ENCODE measurements around the gene MMP11.

MMP11 gene

DNA sequence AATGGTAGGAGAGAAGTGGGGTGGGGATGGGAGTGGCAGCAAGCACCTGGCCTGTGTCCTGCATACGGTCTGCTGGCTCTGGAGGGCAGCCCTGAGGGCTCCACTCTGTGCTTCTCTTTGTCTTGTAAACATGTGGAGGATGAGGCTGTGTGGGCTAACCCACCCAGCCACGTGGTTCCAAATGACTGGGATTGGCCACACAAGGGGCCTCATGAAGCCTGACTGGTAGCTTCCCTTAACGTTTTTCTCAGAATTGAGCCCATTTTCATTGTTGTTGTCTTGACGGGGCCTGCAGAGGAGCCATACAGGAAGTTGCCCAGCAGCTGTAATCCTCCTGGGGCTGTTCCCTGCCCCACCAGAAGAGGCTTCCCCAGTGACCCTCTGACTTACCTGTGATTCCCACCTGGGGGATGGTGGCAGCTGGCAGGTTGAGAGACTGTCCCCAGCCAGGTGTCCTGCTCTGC, 48.1 kb downstream of the MMP11 start:
- peaks cover 50% of the 10 kb centered on the region for H3K36me3 Mint-ChIP-seq (ENCODE audit: low read depth)
- peaks cover 34% of the 10 kb centered on the region for H3K4me1 Mint-ChIP-seq (ENCODE audit: low read depth)
- H3K27ac Mint-ChIP-seq, result peak overlapping the region; percentile 88
- no peaks in the 10 kb centered on the region for H3K27me3 Mint-ChIP-seq (ENCODE audit: low read depth)
- H3K4me3 Mint-ChIP-seq, result peak overlapping the region; percentile 44
- H3K9me3 Mint-ChIP-seq, result no peaks in the 10 kb centered on the region

DNA sequence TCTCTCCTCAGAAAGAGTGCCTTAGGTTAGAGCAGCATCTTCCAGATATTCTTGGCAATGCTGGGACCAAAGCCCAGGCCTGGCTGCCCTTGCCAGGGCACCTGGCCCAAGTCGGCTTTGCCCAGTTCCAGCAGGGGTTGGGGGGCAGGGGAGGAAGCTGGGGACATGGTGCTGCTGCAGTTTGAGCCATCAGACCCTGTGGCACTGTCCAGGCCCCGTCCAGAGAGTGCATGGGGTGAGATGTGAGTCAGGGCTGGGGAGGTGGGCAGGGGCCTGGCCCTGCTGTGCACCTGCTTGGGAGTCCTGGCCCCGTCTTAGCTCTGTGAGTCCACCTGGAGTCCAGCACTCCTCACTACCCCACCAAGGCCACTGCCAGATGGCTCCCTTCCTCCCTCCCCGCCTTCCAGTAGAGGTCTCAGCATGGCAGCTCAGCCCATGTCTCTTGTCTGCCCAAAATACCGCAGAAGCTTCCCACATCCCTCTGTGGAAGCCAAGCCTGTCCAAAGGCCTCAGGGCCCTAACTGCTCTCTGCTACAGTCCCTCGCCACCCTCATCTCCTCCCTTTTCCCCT, 49.5 kb downstream of the MMP11 start:
- Mint-ChIP-seq H3K36me3 (ENCODE audit: low read depth) (peaks cover 42% of the 10 kb centered on the region), H3K27me3 (ENCODE audit: low read depth) (no peaks in the 10 kb centered on the region)

DNA sequence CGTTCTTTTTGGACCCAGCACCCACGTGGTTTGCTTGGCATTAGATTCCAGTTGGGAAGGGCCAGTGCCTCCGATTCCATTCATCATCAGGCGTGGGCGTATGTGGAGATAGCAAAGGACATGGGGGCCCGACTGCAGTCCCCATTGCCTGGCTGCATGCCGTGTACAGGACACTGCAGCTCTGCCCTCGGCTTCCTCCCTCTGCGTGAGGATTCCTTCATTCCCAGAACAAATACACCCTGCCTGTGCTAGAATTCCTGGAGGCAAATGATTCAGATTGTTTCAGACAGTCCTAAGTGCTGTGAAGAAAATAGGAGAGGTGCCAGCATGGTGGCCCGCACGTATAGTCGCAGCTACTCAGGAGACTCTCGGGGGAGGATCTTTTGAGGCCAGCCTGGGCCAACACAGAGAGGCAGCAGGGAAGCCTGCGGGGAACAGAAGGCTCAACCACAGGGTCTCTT, 50.7 kb downstream of the MMP11 start:
- Mint-ChIP-seq H3K4me1 (ENCODE audit: low read depth) (peaks cover 38% of the 10 kb centered on the region), H3K27me3 (ENCODE audit: low read depth) (no peaks in the 10 kb centered on the region), H3K9me3 (no peaks in the 10 kb centered on the region), H3K4me3 (no peak overlapping the region), H3K27ac (peak overlapping the region; percentile 59), H3K36me3 (ENCODE audit: low read depth) (peaks cover 41% of the 10 kb centered on the region)

More for the DNA sequence above, 49.5 kb downstream of the MMP11 start:
- peaks cover 38% of the 10 kb centered on the region for H3K4me1 Mint-ChIP-seq (ENCODE audit: low read depth)
- peak overlapping the region; percentile 72 for H3K27ac Mint-ChIP-seq
- no peak overlapping the region for H3K4me3 Mint-ChIP-seq
- no peaks in the 10 kb centered on the region for H3K9me3 Mint-ChIP-seq

DNA sequence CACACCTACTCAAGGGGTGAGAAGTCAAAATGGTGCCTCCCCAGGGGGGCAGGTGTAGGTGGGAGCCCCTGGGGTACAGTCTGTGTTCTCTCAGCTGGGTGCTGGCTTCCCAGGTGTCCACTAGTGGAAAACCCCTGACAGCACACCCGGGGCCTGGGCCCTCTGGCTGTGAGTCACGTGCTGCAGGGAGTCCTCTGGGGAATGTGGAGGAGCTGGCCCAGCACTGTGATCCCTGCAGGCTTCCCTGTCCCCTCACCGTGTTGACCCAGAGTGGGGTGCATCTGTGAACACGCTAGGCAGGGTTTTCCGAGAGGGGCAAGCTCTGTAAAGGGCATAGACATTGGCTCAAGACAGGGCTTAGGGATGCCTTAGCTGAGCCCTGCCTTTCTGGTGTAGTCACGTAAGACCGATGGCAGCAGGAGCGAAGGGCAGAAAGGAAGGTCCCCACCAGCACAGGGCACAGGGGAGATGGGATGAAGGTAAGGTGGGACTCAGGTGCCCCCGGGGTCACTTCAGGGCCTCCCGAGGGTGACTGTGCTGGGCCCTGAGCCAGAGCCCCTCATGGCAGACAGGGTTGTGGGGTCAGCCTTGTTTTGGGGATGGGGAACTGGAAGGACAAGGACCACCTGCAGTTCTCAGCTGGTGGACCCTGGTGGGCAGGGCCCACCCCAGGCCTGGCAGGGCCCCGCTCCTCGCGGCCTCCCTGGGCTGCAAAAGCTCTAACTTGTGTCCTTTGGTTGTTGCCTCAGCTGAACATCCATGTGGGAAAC, 52.0 kb downstream of the MMP11 start:
- no peaks in the 10 kb centered on the region for H3K9me3 Mint-ChIP-seq
- peak overlapping the region; percentile 59 for H3K27ac Mint-ChIP-seq
- no peaks in the 10 kb centered on the region for H3K27me3 Mint-ChIP-seq (ENCODE audit: low read depth)
- peaks cover 32% of the 10 kb centered on the region for H3K4me1 Mint-ChIP-seq (ENCODE audit: low read depth)
- peaks cover 44% of the 10 kb centered on the region for H3K36me3 Mint-ChIP-seq (ENCODE audit: low read depth)
- no peak overlapping the region for H3K4me3 Mint-ChIP-seq

DNA sequence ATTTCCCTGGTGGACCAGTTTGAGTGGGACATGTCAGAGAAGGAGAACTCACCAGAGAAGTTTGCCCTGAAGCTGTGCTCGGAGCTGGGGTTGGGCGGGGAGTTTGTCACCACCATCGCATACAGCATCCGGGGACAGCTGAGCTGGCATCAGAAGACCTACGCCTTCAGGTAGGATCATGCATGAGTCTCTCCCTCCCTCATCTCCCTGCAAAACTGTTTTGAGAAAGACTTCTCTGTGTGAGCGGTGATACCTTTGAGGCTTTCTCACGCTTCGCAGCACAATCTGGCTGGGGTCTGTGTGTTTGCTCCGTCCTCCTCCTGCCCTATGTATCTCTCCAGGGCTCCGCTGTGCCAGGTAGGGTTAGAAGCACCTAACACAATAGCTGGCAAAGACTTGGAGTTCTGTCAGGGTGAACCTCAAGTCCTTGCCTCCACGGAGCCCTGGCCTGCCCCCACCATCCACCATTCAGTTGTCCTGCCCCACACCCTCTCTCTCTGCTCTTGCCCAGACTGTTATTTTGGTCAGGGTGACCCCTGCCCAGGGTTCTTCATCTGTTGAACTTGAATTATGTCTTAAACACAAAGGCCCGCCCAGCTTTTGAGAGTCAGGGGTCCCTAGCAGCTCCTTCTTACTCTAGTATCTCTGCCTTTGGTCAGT, 52.7 kb downstream of the MMP11 start:
- Mint-ChIP-seq H3K27ac (peak overlapping the region; percentile 92), H3K4me1 (ENCODE audit: low read depth) (peaks cover 29% of the 10 kb centered on the region), H3K4me3 (no peak overlapping the region), H3K27me3 (ENCODE audit: low read depth) (no peaks in the 10 kb centered on the region), H3K9me3 (no peaks in the 10 kb centered on the region), H3K36me3 (ENCODE audit: low read depth) (peaks cover 45% of the 10 kb centered on the region)

DNA sequence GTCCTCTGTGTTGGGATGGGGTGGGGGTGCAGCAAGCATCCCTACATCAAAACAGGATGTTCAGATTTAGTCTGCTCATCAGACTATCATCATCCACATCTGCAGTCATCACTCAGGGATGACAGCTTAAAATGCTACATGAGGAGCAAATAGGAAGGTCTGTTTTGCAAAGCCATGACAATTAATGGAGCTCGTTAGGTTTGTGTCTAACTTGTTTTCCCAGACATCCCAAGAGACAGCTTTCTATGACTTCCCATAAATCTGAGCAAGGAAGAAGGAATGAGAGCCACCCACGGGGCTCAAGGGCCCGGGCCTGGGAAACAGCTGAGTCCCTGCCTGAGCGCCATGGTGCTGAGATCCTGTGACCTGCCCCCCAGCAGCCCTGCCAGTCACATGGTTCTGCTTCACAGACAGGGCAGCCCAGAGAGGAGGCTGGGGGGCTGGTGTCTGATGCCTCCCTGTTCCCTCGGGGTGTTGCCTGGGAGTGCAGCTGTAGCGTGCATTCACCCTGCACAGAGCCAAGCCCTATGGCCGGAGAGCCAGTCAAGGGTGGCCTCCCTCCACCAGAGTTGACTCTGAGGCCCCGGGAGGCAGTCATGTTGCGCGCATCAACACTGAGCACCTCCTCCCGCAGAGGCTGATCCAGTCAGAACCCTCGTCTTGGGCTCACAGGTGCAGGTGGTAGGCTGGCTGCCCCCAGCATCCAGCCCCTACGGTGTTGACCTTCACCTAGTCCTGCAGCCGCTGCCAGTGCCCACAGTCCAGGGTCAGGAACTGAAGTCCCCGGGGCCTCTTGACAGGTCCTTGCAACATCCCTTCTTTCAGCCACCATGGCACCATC, 54.1 kb downstream of the MMP11 start:
- no peaks in the 10 kb centered on the region for H3K27me3 Mint-ChIP-seq (ENCODE audit: low read depth)
- H3K27ac Mint-ChIP-seq, result peak overlapping the region; percentile 92
- no peak overlapping the region for H3K4me3 Mint-ChIP-seq
- H3K36me3 Mint-ChIP-seq (ENCODE audit: low read depth), result peaks cover 44% of the 10 kb centered on the region
- H3K9me3 Mint-ChIP-seq, result no peaks in the 10 kb centered on the region
- H3K4me1 Mint-ChIP-seq (ENCODE audit: low read depth), result peaks cover 21% of the 10 kb centered on the region

DNA sequence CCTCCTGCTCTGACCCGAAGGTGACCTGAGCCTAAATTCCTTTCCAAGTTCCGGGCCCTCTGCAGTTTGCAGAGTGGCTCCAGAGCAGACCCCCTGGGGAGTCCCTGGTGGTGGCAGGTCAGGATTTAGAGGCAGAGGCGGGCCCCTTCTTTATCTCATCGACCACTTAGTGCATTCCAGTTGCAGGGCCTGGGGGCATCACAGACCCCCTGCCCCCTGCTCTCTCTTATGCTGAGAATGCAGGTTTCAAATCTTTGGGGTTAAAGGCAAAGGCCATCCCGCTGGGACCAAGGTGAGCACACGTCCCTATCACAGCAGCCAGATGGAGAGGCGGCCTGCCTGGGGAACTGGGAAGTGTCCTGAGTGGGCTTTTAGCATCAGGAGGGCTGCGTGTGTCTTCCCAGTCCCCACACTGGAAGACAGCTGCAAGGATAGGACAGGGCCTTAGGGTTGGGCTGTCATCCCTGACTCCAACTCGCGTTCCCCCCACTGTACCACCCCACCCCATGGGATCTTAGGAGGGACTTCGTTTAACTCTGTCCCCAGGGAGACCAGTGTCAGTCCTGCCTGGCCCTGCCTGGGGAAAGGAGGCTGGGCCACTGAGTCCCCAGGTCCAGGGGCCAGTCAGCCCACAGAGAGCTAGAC, 54.8 kb downstream of the MMP11 start:
- no peak overlapping the region for H3K27ac Mint-ChIP-seq
- H3K9me3 Mint-ChIP-seq, result no peaks in the 10 kb centered on the region
- peaks cover 21% of the 10 kb centered on the region for H3K4me1 Mint-ChIP-seq (ENCODE audit: low read depth)
- H3K36me3 Mint-ChIP-seq (ENCODE audit: low read depth), result peaks cover 42% of the 10 kb centered on the region
- H3K4me3 Mint-ChIP-seq, result no peak overlapping the region
- no peaks in the 10 kb centered on the region for H3K27me3 Mint-ChIP-seq (ENCODE audit: low read depth)

DNA sequence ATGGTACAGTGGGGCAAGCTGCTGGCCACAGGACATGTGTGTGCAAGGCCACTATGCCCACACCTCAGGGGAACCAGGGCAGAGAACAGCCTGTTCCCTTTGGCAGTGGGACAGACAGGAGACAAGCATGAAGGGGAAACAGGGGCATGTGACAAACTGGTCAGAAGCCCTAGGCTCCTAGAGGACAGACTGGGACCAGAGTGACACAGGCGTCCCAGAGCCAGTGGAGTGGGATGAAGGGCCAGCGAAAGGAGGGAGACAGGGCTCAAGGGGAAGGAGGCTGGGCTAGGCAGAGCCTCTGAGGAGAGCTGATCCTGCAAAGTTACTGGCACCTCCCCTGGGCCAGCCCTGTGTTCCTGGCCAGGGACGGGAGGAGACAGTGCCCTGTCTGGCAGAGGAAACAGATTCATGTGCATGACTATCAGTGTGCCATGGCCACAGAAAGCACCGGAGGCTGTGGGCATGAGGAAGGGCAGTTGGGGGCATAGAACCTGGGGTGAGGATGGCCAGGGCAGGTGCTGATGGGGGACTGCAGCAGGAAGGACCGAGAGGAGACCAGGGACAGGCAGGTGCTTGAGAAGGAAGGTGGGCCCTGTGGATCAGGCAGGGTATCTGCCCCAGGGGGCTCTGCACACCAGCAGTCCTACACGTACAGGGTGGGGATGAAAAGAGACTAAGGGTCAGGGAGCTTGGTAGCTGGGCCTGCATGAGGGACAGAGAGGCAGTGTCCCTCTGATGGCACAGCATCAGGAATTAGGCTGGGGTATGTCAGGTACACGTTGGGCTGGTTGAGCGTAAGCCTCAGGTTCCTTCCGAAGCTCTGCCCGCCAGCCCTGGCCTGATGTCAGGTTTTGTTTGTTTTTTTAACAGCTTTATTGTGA, 56.4 kb downstream of the MMP11 start:
- Mint-ChIP-seq H3K27me3 (ENCODE audit: low read depth) (no peaks in the 10 kb centered on the region), H3K4me1 (ENCODE audit: low read depth) (peaks cover 13% of the 10 kb centered on the region), H3K4me3 (no peak overlapping the region), H3K9me3 (no peaks in the 10 kb centered on the region), H3K36me3 (ENCODE audit: low read depth) (peaks cover 31% of the 10 kb centered on the region), H3K27ac (peak overlapping the region; percentile 2)

DNA sequence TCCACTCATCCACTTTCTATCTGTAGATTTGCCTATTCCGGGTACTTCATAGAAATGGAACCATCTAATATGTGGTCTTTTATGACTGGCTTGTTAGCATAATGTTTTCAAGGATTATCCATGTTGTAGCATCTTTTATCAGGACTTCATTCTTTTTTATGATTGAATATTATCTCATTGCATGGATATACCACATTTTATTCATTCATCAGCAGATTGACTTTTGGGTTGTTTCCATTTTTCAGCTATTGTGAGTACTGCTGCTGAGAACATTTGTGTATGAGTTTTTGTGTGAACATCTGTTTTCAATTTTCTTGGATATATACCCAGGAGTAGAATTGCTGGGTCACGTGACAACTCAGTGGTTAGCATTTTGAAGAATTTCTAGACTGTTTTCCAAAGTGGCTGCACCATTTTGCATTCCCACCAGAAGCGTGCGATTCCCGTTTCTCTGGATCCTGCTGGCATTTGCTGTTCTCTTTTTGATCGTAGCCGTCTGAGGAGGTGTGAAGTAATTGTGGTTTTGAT, 57.3 kb downstream of the MMP11 start:
- no peak overlapping the region for H3K27ac Mint-ChIP-seq
- H3K9me3 Mint-ChIP-seq, result no peaks in the 10 kb centered on the region
- peaks cover 12% of the 10 kb centered on the region for H3K4me1 Mint-ChIP-seq (ENCODE audit: low read depth)
- no peaks in the 10 kb centered on the region for H3K27me3 Mint-ChIP-seq (ENCODE audit: low read depth)
- H3K4me3 Mint-ChIP-seq, result no peak overlapping the region
- peaks cover 27% of the 10 kb centered on the region for H3K36me3 Mint-ChIP-seq (ENCODE audit: low read depth)

DNA sequence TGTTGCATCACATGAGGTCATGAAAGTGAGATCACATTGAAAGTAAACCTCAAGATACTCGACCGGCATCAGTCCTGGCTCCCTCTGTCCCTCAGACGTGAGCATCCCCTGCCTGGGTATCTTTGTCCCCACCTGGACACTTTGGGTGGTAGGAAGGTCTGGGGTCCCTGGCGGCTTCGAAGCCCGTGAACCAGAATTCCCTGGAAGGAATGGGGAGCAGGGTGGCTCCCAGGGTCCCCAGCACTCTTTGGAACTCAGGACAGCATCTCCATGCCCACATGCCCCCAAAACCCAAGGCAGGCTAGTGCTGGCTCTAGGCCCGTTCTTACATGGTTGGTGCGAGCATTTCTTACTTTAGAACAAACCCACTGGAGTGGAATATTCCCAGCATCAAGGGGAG, 58.6 kb downstream of the MMP11 start:
- peak overlapping the region; percentile 58 for H3K27ac Mint-ChIP-seq

DNA sequence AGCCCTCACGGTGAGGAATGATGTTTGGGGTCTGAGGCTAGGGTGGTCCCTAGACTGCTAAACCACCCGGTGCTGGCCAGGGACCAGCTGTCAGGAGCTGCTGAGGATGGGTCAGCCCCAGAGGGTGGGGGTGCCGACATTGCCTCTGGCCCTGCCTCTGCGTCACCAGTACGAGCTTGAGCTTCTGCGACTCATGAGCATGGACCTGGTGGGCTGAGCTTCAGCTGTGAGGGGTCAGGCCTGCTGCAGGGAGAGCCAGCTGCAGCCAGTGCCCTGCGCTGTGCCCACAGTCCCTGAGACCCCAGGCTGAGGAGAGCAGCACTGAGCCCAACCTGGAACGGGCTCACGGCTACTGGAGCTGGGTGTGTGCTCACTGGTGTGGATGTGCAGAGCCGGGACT, 59.1 kb downstream of the MMP11 start:
- H3K36me3 Mint-ChIP-seq (ENCODE audit: low read depth), result peaks cover 16% of the 10 kb centered on the region
- peaks cover 2% of the 10 kb centered on the region for H3K4me1 Mint-ChIP-seq (ENCODE audit: low read depth)
- no peaks in the 10 kb centered on the region for H3K27me3 Mint-ChIP-seq (ENCODE audit: low read depth)
- H3K4me3 Mint-ChIP-seq, result no peak overlapping the region
- H3K27ac Mint-ChIP-seq, result no peak overlapping the region
- H3K9me3 Mint-ChIP-seq, result no peaks in the 10 kb centered on the region

More for the DNA sequence above, 58.6 kb downstream of the MMP11 start:
- Mint-ChIP-seq H3K36me3 (ENCODE audit: low read depth) (peaks cover 19% of the 10 kb centered on the region), H3K27me3 (ENCODE audit: low read depth) (no peaks in the 10 kb centered on the region), H3K4me1 (ENCODE audit: low read depth) (peaks cover 5% of the 10 kb centered on the region), H3K4me3 (no peak overlapping the region), H3K9me3 (no peaks in the 10 kb centered on the region)

DNA sequence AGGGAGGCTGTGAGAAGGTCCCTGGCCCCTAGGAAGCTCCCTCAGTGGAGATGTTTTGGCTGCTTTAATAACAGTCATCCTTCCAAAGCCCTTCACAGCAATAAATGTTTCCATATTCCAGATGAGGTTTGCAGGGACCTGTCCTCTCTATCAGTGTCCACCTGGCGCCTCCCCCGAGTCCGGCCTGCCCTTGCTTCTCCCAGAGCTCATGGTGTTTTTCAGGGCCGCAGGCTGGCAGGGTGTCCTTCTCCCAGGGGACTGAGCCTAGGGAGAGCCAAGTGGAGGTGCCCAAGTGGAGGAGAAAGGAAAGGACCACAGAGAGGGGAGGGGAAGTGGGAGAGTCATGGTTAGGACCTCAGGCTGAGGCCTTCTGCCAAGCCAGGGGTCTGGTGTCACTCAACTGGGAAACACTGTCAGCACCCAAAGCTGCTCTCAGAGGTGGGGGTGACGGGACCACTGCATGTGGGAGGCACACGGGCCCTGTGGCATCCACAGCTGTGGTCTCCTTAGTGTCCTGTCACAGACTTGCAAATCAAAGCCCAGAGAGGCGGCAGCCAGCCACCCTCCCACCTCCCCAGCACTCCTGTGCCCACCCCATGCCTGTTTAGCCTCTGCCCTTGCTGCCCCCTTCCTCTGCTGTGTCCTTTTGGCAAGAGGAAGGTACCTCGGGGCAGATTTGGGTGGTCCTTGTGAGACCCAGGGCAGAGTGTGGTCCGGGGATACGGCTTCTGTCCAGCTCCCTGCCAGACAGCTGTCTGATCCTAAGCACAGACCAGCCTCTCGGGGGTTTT, 59.8 kb downstream of the MMP11 start:
- Mint-ChIP-seq H3K27me3 (ENCODE audit: low read depth) (no peaks in the 10 kb centered on the region), H3K9me3 (no peaks in the 10 kb centered on the region), H3K36me3 (ENCODE audit: low read depth) (peaks cover 15% of the 10 kb centered on the region), H3K27ac (no peak overlapping the region), H3K4me3 (no peak overlapping the region), H3K4me1 (ENCODE audit: low read depth) (peaks cover 2% of the 10 kb centered on the region)

Measured in T-helper 1 cell treated with Interleukin-12 subunit alpha and Interleukin-12 subunit beta and Interleukin-4 antibody, amounts not matched to agents 30 μg/mL and 1 μg/mL, for 36 hours (primary cell).